Aorta (tissue), 5 donors: ENCODE data around the gene FRS3. TPM values are rescaled to one million over a fixed set of nuclear protein-coding genes. Genes with fewer than 3 reads are reported as not detected.
A peak's percentile ranks its signal among the peaks of the same experiment; 100 is the strongest.

ENCODE experiments used
- ATAC-seq: fragments of 200-7000 bp; cut with Tn5 transposase; one replicate; pipeline ENCODE4 v1.9.1; 2022; ENCODE audit warnings: moderate library complexity; ENCODE audit not compliant: low FRiP score
- DNase-seq, 2 donors: peaks; one replicate each; pipeline ENCODE4 v3.0.0-alpha.2; 2020
- H3K27ac ChIP-seq, 2 donors: one replicate each; pipeline ENCODE4 v1.5.1; 2013; ENCODE audit warnings: low read length in 2 of 2, mild to moderate bottlenecking in 2 of 2, moderate library complexity in 2 of 2, control low read depth in 1 of 2, inconsistent platforms in 1 of 2, low read depth in 1 of 2
- H3K27me3 ChIP-seq, 2 donors: one replicate each; pipeline ENCODE4 v1.6.1; 2013; ENCODE audit warnings: control low read depth in 1 of 2, low read length in 1 of 2, mild to moderate bottlenecking in 1 of 2, moderate library complexity in 1 of 2; ENCODE audit not compliant: insufficient read depth in 2 of 2, control insufficient read depth in 1 of 2
- H3K36me3 ChIP-seq, 2 donors: one replicate each; pipeline ENCODE4 v1.6.1; 2013; ENCODE audit warnings: control low read depth in 1 of 2, low read length in 1 of 2, mild to moderate bottlenecking in 1 of 2; ENCODE audit not compliant: insufficient read depth in 2 of 2, control insufficient read depth in 1 of 2
- H3K4me1 ChIP-seq, 2 donors: one replicate each; pipeline ENCODE4 v1.6.1; 2013; ENCODE audit warnings: low read length in 2 of 2, control low read depth in 1 of 2, mild to moderate bottlenecking in 1 of 2, moderate library complexity in 1 of 2; ENCODE audit not compliant: insufficient read depth in 2 of 2, control insufficient read depth in 1 of 2
- H3K4me3 ChIP-seq, 2 donors: one replicate each; pipeline ENCODE4 v1.5.1; 2013; ENCODE audit warnings: low read length in 2 of 2, control low read depth in 1 of 2, mild to moderate bottlenecking in 1 of 2
- H3K9me3 ChIP-seq: one replicate; pipeline ENCODE4 v1.6.1; 2013; ENCODE audit warnings: mild to moderate bottlenecking, low read length; ENCODE audit not compliant: control insufficient read depth
- WGBS, 2 donors: extraction: QIAGEN DNeasy Blood & Tissue Kit; methylation state at CpG; one replicate each; pipeline ENCODE4 v1.1.7; 2013; 5-methylcytosine and 5-hydroxymethylcytosine counted together
- intact Hi-C, 2 donors: fragments of 100-400 bp; cut with DNase I; formaldehyde crosslinking; loops; one replicate each; pipeline versions ENCODE4 v1.14.2 to v1.15.0; 2022
- polyA plus RNA-seq, 2 donors: library from polyadenylated mRNA; stranded (reverse); fragments of 200-250 nt; gene quantifications; one replicate each; pipeline ENCODE4 v1.2.3, GENCODE V29; 2013
- total RNA-seq, 2 donors: library from RNA; stranded (reverse); fragmentation: NEBNext Ultra II Directional; extraction: Animal tissue kit (Norgen Biotek cat#: 25700); gene quantifications; one replicate each; pipeline ENCODE4 v1.2.1, GENCODE V29; 2021
- donor health status: healthy with polysubstance abuse.
- donor health status: Bipolar disorder and iron deficiency.
- donor health status: DM: no; HTN: no; CAD: no.
- donor health status: DM: no; HTN: no; CAD: no.
- donor health status: DM: yes; HTN: yes; CAD: no.

Gene FRS3
- total and polyA plus RNA-seq, 4 donors: 1.0 to 16.2 (median 4.5) TPM

- peak overlapping the region in 1 of 2 donors; percentile 11 for H3K27ac ChIP-seq
- no peaks in the 10 kb centered on the region for H3K27me3 ChIP-seq
- whole genome bisulfite sequencing, 2 donors: 10 to 14% methylated on average over 18 to 29 of the region's 29 CpGs
- intact Hi-C loops: loop anchor here (2.0 to 10.0 kb wide), 3 partner anchors 79 to 779 kb away; partner anchors contain the start of genes UBR2 (in 1 of the 2) and USP49 (in 1 of the 2)
- H3K4me3 ChIP-seq: peak overlapping the region in 1 of 2 donors; percentile 86
- no peaks in the 10 kb centered on the region for H3K36me3 ChIP-seq
- DNase-seq (peak; percentile 59 to 79), ATAC-seq (no peak)
- H3K4me1 ChIP-seq: no peaks in the 10 kb centered on the region
- no peaks in the 10 kb centered on the region for H3K9me3 ChIP-seq
Observed at GRCh38 chr6:41785689-41786450, 6.2 kb upstream of the FRS3 start.

- Histone ChIP-seq H3K4me1 (no peaks in the 10 kb centered on the region), H3K27ac (no peak overlapping the region), H3K27me3 (no peaks in the 10 kb centered on the region), H3K4me3 (no peak overlapping the region), H3K9me3 (no peaks in the 10 kb centered on the region), H3K36me3 (no peaks in the 10 kb centered on the region)
- intact Hi-C loops: loop anchor here in 1 of 2 donors (10.0 kb wide), 2 partner anchors 110 to 780 kb away; partner anchors contain the start of genes UBR2 and USP49
- WGBS, 2 donors: 48 to 54% methylated on average over 11 of the region's 11 CpGs
- no peak for ATAC-seq
- DNase-seq: no peak
Observed at GRCh38 chr6:41785254-41785653, 5.6 kb upstream of the FRS3 start.

- Histone ChIP-seq H3K27ac (no peak overlapping the region), H3K4me3 (no peak overlapping the region), H3K4me1 (no peaks in the 10 kb centered on the region), H3K9me3 (no peaks in the 10 kb centered on the region), H3K27me3 (no peaks in the 10 kb centered on the region), H3K36me3 (no peaks in the 10 kb centered on the region)
- DNase-seq (no peak), ATAC-seq (no peak)
- intact Hi-C loops: loop anchor here (5.0 to 10.0 kb wide), 4 partner anchors 110 to 780 kb away; partner anchors contain the start of genes UBR2 (in 1 of the 2) and USP49 (in 1 of the 2)
- 82 to 83% methylated on average over 5 of the region's 5 CpGs for WGBS, 2 donors
Observed at GRCh38 chr6:41784581-41785171, 5.0 kb upstream of the FRS3 start.

GRCh38 chr6:41783106-41783780, 3.5 kb upstream of the FRS3 start:
- Histone ChIP-seq H3K4me1 (no peaks in the 10 kb centered on the region), H3K27me3 (no peaks in the 10 kb centered on the region), H3K27ac (no peak overlapping the region), H3K4me3 (no peak overlapping the region), H3K36me3 (no peaks in the 10 kb centered on the region), H3K9me3 (no peaks in the 10 kb centered on the region)
- DNase-seq (no peak), ATAC-seq (no peak)
- intact Hi-C loops: loop anchor here (5.0 to 10.0 kb wide), 4 partner anchors 112 to 782 kb away; partner anchors contain the start of genes UBR2 (in 1 of the 2) and USP49 (in 1 of the 2)
- WGBS, 2 donors: 80 to 81% methylated on average over 6 of the region's 6 CpGs

GRCh38 chr6:41781366-41781730, 1.6 kb upstream of the FRS3 start:
- ATAC-seq: no peak
- no peaks in the 10 kb centered on the region for H3K27me3 ChIP-seq
- WGBS, 2 donors: 10 to 13% methylated on average over 3 of the region's 3 CpGs
- no peaks in the 10 kb centered on the region for H3K4me1 ChIP-seq
- no peak overlapping the region for H3K27ac ChIP-seq
- H3K4me3 ChIP-seq: no peak overlapping the region
- no peaks in the 10 kb centered on the region for H3K9me3 ChIP-seq
- no peaks in the 10 kb centered on the region for H3K36me3 ChIP-seq
- DNase-seq: no peak
- intact Hi-C loops: loop anchor here (2.0 to 10.0 kb wide), 6 partner anchors 47 to 783 kb away; partner anchors contain the start of genes TFEB (in 1 of the 2), UBR2 (in 1 of the 2) and USP49 (in 1 of the 2)

GRCh38 chr6:41780551-41781365, 1.1 kb upstream of the FRS3 start, which contains the start of gene PRICKLE4:
Gene PRICKLE4 (plus strand): TSS chr6:41780782. CDS start chr6:41783474, 2,692 bp downstream.
- Histone ChIP-seq H3K4me1 (no peaks in the 10 kb centered on the region), H3K27ac (peak within 1 kb of the TSS in 1 of 2 donors; percentile 62)
- WGBS, 2 donors: 1% methylated on average over 14 to 36 of the region's 36 CpGs

GRCh38 chr6:41779336-41779735, 364 bp downstream of the FRS3 start:
- WGBS, 2 donors: 1 to 2% methylated on average over 9 to 16 of the region's 16 CpGs
- Histone ChIP-seq H3K4me3 (peak overlapping the region; percentile 71 to 85), H3K9me3 (no peaks in the 10 kb centered on the region), H3K4me1 (no peaks in the 10 kb centered on the region), H3K36me3 (peaks cover under 1 to 2% of the 10 kb centered on the region in 2 donors), H3K27ac (no peak overlapping the region), H3K27me3 (no peaks in the 10 kb centered on the region)
- DNase-seq (no peak), ATAC-seq (no peak)
- intact Hi-C loops: loop anchor here in 1 of 2 donors (10.0 kb wide), 1 partner anchor 175 kb away; no protein-coding TSS in a partner anchor

More at GRCh38 chr6:41780551-41781365, 1.1 kb upstream of the FRS3 start, which contains the start of gene PRICKLE4:
- peak within 1 kb of the TSS; percentile 71 to 85 for H3K4me3 ChIP-seq
- H3K36me3 ChIP-seq: no peaks in the 10 kb centered on the region
- peak; percentile 68 to 81 for DNase-seq
- peak; percentile 68 for ATAC-seq
- H3K27me3 ChIP-seq: no peaks in the 10 kb centered on the region
- intact Hi-C loops: loop anchor here (2.0 to 10.0 kb wide), 6 partner anchors 46 to 784 kb away; partner anchors contain the start of genes TFEB (in 1 of the 2), UBR2 (in 1 of the 2) and USP49 (in 1 of the 2)
- no peaks in the 10 kb centered on the region for H3K9me3 ChIP-seq
